SKM-1 (cell line): ENCODE measurements around the gene SLC38A10.

Source experiments
- DNase-seq: peaks from one replicate; lab custom pipeline; 2025; ENCODE audit not compliant: unreplicated experiment; lab: John Stamatoyannopoulos, UW

Gene SLC38A10

DNA sequence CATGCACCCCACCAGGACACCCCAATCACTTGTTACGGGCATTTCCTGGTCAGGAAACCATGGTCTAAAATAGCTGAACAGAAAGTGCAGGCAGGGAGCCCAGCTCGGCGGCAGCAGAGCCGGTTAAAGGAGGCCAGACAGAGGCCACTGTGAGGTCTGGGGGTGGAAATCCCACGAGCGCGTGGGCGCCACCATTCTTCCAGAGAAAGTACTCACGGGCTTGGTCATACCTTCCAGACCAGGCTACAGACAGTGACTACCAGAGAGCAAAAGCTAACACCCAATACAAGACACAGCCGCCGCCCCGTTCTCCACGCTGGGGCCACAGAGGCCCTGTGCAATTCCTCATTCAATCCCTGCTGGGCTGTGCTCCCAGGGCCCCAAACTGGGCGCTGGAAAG, 84.2 kb downstream of the SLC38A10 start:
- DNase-seq = no peak

DNA sequence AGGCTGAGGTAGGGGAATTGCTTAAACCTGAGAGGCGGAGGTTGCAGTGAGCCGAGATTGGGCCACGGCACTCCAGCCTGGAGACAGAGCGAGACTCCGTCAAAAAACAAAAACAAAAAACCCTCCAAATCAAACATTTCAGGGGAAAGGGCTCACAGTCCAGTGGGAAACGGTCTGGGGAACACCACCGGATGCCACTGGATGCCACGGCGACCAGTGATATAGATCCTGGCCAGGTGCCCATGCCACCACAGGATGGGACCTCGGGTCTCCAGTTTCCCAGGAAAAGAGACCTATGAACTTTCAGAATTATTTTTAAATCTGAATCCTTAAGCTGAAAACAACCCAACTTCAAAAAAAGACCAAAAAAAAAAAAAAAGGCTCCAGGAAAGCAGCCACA, 84.6 kb downstream of the SLC38A10 start:
- DNase-seq = no peak

DNA sequence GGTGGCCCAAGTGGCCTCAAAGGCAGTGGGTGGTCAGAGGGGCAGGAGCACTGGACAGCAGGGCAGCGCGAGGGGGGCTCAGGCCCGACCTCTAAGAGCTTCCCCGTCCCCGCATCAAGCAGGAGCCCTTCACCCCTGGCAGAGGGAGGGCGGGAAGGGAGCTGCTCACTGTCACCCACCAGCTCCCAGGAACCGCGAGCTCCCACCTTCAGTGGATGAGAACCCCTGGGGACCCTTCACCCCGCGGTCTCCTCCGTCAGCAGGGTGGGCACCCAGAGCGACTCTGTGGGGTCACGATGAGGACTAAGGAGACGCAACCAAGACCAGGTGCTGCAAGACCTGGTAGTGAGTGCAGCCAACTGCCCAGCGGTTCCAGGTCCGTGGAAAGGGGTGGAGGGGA, 86.0 kb downstream of the SLC38A10 start:
- no peak for DNase-seq

DNA sequence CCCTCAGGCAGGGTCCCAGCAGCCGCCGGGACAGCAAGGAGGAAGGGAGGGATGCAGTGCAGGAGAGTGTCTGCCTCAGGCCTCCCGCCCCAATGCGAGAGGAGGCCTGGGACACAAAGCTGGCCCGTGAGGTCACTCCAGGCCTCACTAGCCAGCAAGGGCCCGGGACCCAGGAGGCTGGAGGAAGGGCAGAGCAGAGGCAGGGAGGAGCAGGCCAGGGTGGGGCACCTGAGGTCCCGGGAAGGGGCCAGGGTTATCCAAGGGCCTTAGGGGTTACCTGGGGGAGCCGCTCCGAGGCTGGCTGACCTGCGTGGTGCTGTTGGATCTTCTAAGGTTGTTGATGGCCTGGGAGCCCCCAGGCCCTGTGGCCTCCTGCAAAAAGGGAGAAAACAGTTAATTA, 86.5 kb downstream of the SLC38A10 start:
- no peak for DNase-seq

DNA sequence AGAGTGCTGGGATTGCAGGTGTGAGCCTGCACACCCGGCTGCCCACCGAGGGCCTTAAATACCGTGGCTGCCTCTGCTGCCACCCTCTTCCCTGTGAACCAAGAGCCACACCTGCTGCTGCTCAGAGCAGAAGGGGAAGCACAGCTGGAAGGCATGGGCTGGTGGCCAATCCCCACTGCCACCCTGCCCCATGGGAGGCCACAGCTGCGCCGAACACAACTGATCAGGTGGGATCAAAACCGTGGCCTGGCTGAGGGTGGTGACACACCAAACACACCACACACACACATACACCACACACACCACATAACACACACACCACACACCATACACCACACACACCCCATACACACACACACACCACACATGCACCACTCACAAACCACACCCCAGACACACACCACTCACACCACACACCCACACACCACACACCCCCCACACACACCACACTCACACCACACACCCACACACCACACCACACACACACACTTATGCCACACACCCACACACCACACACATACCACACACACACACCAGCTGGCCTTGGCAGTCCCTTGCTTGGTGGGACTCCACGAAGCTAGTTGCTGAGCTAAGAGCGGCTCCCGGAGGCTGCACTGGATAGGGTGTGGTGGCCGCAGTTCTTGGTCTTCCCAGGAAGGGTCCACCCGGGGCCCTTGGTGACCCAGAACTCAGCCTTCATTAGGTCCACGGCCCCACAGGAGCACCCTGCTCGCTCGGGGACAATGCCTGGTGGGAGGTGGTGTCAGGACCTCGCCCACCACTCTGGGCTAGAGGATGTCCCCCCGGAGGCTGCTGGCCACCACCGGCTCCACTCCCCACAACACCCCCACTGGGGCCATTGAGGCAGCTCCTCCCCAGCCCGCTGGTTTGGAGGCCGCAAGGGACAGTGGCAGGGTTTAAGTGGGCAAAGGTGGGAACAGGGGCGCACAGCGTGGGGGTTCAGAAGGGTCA, 87.2 kb downstream of the SLC38A10 start:
- DNase-seq = no peak

DNA sequence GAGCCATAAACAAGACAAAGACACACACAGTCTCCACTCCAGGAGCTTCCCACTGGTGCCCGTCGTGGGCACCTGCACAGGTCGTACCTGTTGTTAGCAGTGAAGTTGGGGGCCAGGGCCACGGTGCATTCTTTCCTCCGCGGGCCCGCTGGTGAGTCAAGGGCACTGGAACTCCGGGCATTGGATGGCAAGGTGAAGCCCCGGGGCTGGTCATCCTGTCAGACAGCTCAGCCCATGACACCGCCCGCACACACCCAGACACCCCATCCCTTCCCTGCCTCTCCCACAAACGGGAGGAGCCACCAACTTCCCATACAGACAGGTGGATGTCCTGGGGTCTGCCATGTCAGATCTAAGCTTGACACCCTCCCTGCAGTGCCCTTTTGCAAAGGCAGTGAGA, 88.5 kb downstream of the SLC38A10 start:
- DNase-seq = no peak

DNA sequence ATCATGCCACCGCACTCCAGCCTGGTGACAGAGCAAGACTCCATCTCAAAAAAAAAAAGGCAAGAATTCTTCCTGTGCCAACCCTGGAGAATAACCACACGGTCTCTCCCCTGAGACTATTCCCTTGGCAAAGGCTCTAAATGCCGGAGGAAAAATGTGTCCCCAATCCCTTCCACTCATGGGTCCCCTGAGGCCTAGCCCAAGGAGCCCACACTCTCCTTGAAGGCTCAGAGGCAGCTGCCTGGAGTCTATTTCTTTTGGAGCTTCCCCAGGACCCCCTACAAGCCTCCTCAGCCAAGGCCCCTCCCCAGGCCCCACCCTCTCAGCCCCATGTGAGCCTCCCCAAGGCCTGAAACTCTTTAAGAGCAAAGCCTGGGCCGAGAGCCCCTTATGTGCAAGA, 88.9 kb downstream of the SLC38A10 start:
- DNase-seq = no peak

DNA sequence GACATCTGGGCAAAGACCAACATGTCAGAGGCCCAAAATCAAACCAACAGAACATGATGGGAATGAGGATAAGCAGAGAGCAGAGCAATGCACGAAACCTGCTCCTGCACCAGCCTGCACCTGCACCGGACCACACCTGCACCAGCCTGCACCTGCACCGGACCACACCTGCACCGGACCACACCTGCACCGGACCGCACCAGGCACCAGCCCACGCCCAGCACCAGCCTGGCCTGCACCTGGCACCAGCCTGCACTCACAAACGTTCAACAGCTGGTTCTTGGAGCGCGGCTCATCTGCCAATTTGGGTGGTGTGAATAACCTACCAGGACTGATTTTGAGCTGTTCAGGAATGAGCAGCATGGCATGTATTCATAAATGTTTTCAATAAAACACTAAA, 90.5 kb downstream of the SLC38A10 start:
- no peak for DNase-seq

DNA sequence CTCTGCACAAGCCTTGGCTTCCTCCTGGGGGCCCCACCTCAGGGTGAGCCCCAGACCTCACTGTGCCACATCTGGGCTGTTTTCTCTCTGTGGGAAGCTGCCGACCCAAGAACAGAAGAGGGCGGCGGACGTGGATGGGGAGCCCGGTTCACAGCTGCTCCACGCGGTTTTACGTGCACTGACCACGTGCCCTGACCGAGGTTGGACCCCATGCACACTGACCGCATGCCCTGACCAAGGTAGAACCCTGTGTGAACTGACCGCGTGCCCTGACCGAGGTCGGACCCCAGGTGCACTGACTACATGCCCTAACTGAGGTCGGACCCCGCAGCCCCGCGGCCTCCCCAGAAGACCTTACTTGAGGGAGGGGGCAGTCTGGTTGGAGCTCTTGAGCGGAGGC, 92.0 kb downstream of the SLC38A10 start:
- no peak for DNase-seq

DNA sequence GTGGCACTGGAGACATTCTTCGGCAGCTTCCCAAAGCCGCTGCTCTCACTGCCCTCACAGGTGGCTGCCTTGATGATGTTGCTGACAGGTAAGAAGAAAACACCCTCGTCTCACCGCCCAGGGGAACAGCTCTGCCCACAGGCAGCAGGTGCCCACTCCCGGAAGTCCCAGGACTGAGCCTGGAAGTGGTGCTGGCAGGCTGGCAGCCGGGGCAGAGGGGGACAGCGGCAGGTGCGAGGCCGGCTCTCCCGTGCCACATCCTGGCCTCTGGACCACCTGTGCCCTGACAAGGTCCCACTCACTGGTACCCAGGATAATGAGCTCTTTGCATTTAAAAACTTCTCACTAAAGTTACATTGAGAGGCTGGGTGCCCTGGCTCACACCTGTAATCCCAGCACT, 92.8 kb downstream of the SLC38A10 start:
- DNase-seq = no peak

DNA sequence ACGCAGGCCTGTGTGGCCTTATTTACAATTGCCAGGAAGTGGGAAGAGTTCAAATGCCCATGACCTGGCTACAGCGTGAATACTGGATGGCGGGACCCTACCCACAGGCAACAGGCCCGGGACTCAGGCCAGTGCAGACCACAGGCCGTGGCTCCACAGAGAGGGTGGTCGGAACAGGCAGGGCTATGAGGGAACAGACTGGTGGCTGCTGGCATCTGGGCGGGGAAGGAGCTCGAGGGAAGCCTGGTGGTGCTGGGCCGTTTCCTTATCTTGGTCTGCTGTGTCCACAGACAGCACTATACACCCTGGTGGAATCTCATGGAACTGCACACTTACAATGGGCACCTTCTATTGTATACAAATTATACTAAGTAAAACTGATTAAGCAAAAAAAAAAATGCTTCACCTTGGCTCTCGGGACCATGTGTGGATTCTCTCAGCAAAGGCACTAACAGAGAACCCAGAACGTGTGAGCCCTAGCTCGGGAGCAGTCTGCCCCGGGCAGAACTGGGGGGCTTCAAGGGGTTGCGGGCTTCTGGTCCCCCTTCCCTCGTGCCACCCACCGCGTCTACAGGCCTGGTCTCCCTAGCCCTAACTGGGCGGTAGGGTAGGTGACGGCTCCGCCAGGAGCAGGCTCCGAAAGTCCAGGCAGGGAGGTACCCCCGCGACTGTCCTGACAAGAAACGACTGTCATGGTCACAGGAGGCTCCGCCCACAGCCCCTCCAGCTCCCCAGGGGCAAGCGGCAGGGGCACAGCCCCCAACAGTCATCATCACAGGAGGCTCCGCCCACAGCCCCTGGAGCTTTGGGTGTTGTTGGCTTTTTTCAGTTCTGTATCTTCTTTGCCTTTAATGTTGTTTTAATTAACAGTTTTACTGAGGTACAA, 94.2 kb downstream of the SLC38A10 start:
- DNase-seq = peak; percentile 40

DNA sequence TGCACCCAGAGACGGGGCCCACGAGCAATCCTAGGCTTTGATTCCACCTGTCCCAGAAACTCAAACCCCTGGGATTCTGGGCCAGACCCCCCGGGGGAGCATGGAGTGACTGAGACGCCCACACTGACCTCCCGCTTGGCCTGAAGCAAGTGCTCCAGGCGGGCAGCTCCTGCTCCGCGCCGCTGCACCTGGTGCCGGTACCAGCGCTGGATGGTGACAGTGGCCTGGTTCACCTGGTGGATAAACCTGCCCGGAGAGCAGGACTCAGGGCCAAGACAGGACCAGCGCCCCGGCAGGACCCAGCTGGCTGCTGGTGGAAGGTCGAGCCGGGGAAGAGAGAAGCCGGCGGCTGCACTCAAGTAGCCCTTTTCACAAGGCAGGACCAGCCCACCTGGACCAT, 94.9 kb downstream of the SLC38A10 start:
- DNase-seq = no peak

DNA sequence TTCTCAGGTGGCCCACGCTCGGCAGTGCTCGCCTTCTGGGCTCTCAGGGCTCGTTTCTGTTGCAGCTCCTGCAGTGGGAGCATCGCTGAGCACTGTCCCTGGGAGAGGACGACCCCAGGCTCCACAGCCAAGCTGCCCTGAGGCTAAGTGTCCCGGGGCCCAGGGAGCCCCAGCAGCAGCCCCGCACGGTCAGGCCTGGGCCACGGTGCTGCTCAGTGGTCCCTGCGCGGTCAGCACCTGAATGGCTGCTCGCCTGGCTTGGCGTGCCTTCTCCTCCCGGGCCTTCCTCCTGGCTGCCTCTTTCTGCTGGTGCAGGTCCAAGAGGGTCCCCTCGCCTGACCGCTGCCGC, 95.7 kb downstream of the SLC38A10 start:
- no peak for DNase-seq

DNA sequence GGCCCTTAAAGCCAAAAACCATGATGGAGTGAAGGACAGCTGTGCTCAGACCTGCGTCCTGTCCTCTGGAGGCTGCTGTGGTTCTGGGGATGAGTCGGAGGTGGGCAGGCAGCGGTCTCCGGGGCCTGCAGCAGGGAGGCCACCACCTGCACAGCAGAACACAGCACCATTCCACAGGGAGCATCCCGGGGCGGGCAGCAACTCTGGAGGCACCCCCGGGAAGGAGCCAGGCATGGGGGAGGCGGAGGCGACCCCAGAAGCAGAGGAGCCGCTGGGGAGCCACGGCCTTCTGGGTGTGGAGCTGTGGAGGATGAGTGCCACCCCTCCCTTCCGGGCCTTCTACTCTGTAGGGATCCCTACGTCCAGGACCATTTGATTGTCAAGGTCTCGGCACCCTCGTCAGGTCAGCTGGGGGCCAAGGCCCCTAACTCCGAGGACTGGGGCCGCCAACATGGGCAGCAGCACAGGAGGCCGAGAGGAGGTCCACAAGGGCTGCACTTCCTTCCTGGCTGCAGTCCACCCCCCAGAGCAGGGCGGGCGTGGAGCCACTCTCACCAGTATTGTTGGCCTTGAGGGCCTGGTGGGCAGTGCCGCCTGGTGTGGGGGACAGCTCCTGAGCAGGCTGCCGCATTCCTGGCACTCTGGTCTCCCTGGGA, 96.2 kb downstream of the SLC38A10 start:
- no peak for DNase-seq

DNA sequence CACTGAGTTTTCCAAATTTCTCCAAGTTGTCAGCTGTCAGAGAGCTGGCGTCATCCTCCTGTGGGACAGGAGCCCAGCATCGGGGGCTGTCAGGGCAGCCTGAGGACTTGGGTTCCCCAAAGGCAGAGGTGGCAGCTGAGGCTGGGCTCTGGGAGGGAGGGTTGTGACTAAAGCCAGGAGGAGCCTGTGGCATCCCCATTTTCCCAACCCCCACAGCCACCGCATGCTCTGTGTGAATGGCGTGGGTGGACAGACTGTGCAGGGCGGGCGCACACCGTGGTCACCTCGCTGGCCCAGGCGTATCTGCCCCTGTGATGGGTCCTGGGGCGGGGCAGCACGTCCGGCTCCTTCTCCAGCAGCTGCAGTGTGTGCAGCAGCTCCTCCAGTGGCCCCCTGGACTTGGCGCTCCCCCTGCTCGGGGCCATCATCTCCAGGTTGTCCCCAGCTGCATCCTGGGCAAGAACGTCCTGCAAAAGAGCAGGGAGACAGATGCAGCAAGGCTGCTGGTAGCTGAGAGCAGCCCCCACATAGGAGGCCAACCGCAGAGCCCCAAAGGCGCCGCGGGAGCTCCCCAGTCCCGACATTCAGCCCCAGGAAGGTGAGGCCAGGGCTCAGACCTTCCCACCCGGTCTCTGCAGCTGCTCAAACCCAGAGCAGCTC, 97.1 kb downstream of the SLC38A10 start:
- no peak for DNase-seq

DNA sequence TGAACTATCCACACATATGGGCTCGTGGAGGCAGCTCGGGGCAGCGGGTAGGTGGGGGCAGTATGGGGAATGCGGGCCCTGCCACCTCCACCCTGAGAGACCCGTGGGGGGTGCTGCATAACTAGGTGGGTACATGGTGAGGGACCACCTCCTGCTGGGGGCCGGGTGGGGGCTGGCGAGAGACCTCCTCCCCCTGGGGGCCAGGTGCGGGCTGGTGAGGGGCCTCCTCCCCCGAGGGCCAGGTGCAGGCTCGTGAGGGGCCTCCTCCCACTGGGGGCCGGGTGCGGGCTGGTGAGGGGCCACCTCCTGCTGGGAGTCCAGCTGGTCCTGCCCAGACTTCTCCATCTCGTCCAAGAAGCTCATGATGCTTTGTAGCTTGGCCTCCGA, 97.7 kb downstream of the SLC38A10 start:
- no peak for DNase-seq

DNA sequence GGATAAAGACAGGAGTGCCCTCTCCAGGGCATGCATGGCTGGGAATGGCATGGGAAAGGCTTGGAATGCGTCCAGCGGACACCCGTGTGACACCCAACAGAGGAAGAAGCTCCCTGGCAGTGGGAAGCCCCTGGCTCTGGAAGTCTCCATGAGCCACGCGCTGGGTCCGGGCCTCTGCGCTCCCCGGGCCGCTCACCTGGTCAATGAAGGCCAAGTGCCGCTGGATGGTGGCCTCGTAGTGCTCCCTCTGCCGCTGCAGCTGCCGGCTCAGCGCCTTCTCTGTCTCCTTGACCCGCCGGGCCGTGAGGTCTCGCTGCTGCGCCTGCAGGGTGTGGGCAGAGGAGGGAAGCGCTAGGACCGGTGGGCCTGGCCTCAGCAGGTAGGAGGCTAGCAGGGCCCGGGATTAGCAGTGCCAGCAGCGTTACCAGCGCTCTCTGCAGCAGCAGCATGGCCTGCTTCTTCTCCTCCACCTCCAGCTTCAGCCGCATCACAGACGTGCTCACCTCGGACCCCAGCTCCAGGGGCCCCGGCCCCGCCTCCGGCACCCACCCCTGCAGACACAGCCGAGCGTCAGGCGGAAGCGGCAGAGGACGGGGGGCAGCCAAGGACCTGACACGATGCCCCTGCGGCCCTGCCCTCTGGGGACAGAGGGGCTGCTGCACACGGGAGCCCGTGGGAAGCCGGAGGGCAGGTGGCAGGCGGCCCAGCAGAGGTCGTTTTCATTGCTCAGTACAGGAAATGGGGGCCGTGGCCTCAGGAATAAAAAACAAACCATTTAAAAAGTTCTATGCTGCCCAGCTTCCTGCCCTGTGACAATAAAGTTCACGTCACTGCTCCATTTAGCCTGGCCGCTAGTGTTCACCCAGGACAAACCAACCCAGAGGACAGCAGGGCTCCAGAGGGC, 98.3 kb downstream of the SLC38A10 start:
- DNase-seq = no peak

DNA sequence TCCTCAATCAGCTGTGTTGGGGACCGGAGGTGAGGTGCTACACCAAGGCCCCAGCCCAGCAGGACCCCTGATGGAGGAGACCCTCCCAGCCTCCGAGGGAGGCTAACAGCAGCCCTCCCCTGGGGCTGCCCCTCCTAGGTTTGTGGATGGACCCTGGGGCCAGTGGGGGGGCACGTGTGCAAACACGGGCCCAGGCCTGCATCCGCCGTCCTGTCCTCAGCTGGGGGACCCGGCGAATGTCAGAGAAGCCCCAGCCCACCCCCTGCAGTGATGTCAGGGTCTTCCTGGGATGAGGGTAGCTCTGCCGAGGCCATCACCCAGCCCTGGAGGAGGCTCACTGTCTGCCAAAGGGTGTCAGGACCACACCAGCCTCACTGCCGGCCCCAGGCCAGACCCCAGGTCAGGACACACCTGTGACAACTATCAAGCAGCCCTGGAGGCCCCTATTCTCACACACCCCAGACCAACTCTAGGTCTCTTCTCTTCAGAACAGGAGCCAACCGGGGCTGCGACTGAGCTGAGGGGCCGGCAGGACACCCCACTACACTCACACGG, 99.1 kb downstream of the SLC38A10 start:
- no peak for DNase-seq
